ENCODE measurements around the gene TMEM94. TPM values are rescaled to one million over a fixed set of nuclear protein-coding genes. Genes with fewer than 3 reads are reported as not detected.

TMEM94 gene
- total and polyA plus RNA-seq, 2 of the 8 experiments (the other 6 are each of a cell fraction or from before 2014, with no cell fraction given), result 54.8 to 69.9 TPM

- Histone ChIP-seq H2AFZ (ENCODE audit: low read length) (no peak overlapping the region), H3K4ac (replicated peaks; ENCODE audit: insufficient read length, low read depth, low read length) (no peak overlapping the region), H3K4me2 (ENCODE audit: insufficient read depth in 1 of 2, low read depth in 2 of 2, low read length in 2 of 2) (no peak overlapping the region), H2BK12ac (ENCODE audit: low read depth, low read length) (no peak overlapping the region), H3K56ac (replicated peaks; ENCODE audit: insufficient read length, low read depth, low read length) (no peak overlapping the region), H3K23ac (ENCODE audit: insufficient read length) (no peak overlapping the region), H2BK15ac (ENCODE audit: low read length) (no peak overlapping the region), H3K9ac (replicated peaks in 1 of 4; ENCODE audit: extremely low read depth in 1 of 4, low read depth in 3 of 4, low read length in 3 of 4) (no peak overlapping the region), H4K5ac (ENCODE audit: insufficient read length, low read depth, low read length) (no peak overlapping the region), H3K14ac (ENCODE audit: insufficient read length) (no peak overlapping the region), H3K36me3 (ENCODE audit: control insufficient read depth in 2 of 4, insufficient read depth in 4 of 4, low read length in 3 of 4) (peaks cover 0 to 11% (median 6%) of the 10 kb centered on the region in 4 experiments; a peak in 3 of 8 replicates), H3K9me3 (ENCODE audit: insufficient read depth in 2 of 2, low read depth in 1 of 2, low read length in 1 of 2) (no peaks in the 10 kb centered on the region), H2AK5ac (ENCODE audit: low read depth, low read length) (no peak overlapping the region), H3K79me2 (ENCODE audit: control insufficient read depth in 1 of 2, insufficient read depth in 2 of 2, low read length in 2 of 2) (no peaks in the 10 kb centered on the region; a peak in 1 of 4 replicates), H2BK120ac (replicated peaks; ENCODE audit: low read depth, low read length) (no peak overlapping the region), H4K91ac (replicated peaks; ENCODE audit: insufficient read length, low read length) (no peak overlapping the region), H3K18ac (ENCODE audit: extremely low read depth, low read length) (no peak overlapping the region), H3K23me2 (ENCODE audit: low read depth, low read length) (no peaks in the 10 kb centered on the region), H3K4me1 (replicated peaks in 1 of 4; ENCODE audit: control insufficient read depth in 3 of 4, insufficient read depth in 4 of 4, low read length in 3 of 4) (peaks cover 0 to 2% (median 0%) of the 10 kb centered on the region in 4 experiments; a peak in 1 of 7 replicates), H3K79me1 (ENCODE audit: low read depth, low read length) (no peaks in the 10 kb centered on the region), H4K20me1 (replicated peaks in 1 of 2; ENCODE audit: control insufficient read depth in 1 of 2, insufficient read depth in 2 of 2, low read length in 2 of 2) (peaks cover 2 to 22% of the 10 kb centered on the region in 2 experiments), H2BK20ac (ENCODE audit: low read length) (no peak overlapping the region), H3K4me3 (ENCODE audit: extremely low read depth in 1 of 4, insufficient read depth in 2 of 4, low read depth in 3 of 4, low read length in 4 of 4) (no peak overlapping the region), H4K8ac (ENCODE audit: extremely low read depth, insufficient read depth, low read length) (no peak overlapping the region; the same call in 1 of the 2 replicates), H3K27ac (ENCODE audit: low read depth, low read length) (no peak overlapping the region), H2BK5ac (ENCODE audit: low read depth, low read length) (no peak overlapping the region), H3K27me3 (replicated peaks in 1 of 4; ENCODE audit: control insufficient read depth in 3 of 4, extremely low read depth in 1 of 4, insufficient read depth in 3 of 4, low read length in 3 of 4) (no peaks in the 10 kb centered on the region)
- CTCF ChIA-PET (ENCODE audit: partially characterized antibody), result interaction anchor here (1.2 to 8.2 kb wide), 11 partner anchors 11 to 84 kb away, joined by 3 to 67 read pairs (median 8); partner anchors contain the start of gene TSEN54
- 93% methylated on average over 20 of the region's 21 CpGs; no CpG with 5 or more reads in 1 of the 2 experiments for WGBS, 2 experiments (ENCODE audit: extremely low coverage in 1 of 2, insufficient coverage in 1 of 2, insufficient read length in 1 of 2, insufficient replicate concordance in 2 of 2, low coverage in 1 of 2, low lambda C conversion rate in 2 of 2, missing lambda C conversion rate in 1 of 2)
- POLR2A ChIA-PET (ENCODE audit: partially characterized antibody), result interaction anchor here (1.4 kb wide), 1 partner anchor 10 kb away, joined by 3 read pairs; no protein-coding TSS in a partner anchor
- TF ChIP-seq HDAC6 (IDR thresholded peaks at IDR 0.05; ENCODE audit: low read depth, low read length), result no peak
- TF ChIP-seq CTCF (IDR thresholded peaks at IDR 0.05; ENCODE audit: control extremely low read depth in 1 of 3, insufficient read depth in 1 of 3, low read depth in 1 of 3, low read length in 3 of 3), result no peak
- no peak for TF ChIP-seq E2F6 (IDR thresholded peaks at IDR 0.05)
- no peak for TF ChIP-seq ASH2L (IDR thresholded peaks at IDR 0.05; ENCODE audit: low read length)
- no peak for TF ChIP-seq CTBP2 (IDR thresholded peaks at IDR 0.05; ENCODE audit: borderline replicate concordance, insufficient read depth, insufficient read length, low read length)
- TF ChIP-seq SP1 (IDR thresholded peaks at IDR 0.05; ENCODE audit: low read depth, low read length), result no peak
- DNase-seq (ENCODE audit: low read depth in 1 of 2, low spot score in 2 of 2), result no peak
- FAIRE-seq, result no peak
These were observed 49.7 kb downstream of the TMEM94 start for GRCh38 chr17:75506134-75506533.

Data from H1 (cell line).